NCI-H2171 treated with DMSO at 0.1 percent for 48 hours (cell line): ENCODE data around the gene ZNF513.
"Not testable (repeated sequence)": the region's sequence is repeated elsewhere in the genome, so short reads cannot be mapped to it uniquely, and the experiment has no call there.

Experiments used
- DNase-seq: peaks from one replicate; lab custom pipeline; 2025; lab: John Stamatoyannopoulos, UW

The ZNF513 gene

GRCh38 chr2:27380626-27381545, at the start of gene ZNF513:
ZNF513 (minus strand) TSS chr2:27380734; CDS start chr2:27380526, 208 bp downstream.
- DNase-seq: peak; percentile 97

- DNase-seq: peak; percentile 55
Observed at GRCh38 chr2:27428978-27429541, 48.5 kb upstream of the ZNF513 start.

- peak; percentile 94 for DNase-seq
Observed at GRCh38 chr2:27428213-27428977, 47.9 kb upstream of the ZNF513 start, which contains the start of gene NRBP1. NRBP1 (plus strand) TSS chr2:27428631; CDS start chr2:27433274, 4,643 bp downstream.

GRCh38 chr2:27427863-27428212, 47.3 kb upstream of the ZNF513 start:
- no peak for DNase-seq

- not testable (repeated sequence) for DNase-seq
Observed at GRCh38 chr2:27425039-27425438, 44.5 kb upstream of the ZNF513 start.

GRCh38 chr2:27422958-27423357, 42.4 kb upstream of the ZNF513 start:
- no peak for DNase-seq

- DNase-seq: no peak
Observed at GRCh38 chr2:27421660-27422250, 41.2 kb upstream of the ZNF513 start.

- DNase-seq: no peak
Observed at GRCh38 chr2:27420996-27421395, 40.5 kb upstream of the ZNF513 start.

GRCh38 chr2:27416151-27416550, 35.6 kb upstream of the ZNF513 start:
- DNase-seq: no peak

- DNase-seq: no peak
Observed at GRCh38 chr2:27412419-27413152, 32.1 kb upstream of the ZNF513 start.

GRCh38 chr2:27409321-27410073, 29.0 kb upstream of the ZNF513 start, which contains the start of gene PPM1G:
PPM1G (minus strand) TSS chr2:27409591; CDS start chr2:27409422, 169 bp downstream.
- peak; percentile 97 for DNase-seq

- peak; percentile 55 for DNase-seq
Observed at GRCh38 chr2:27408601-27409320, 28.2 kb upstream of the ZNF513 start.

GRCh38 chr2:27407798-27408491, 27.4 kb upstream of the ZNF513 start:
- DNase-seq: peak; percentile 91

GRCh38 chr2:27400348-27401135, 20.0 kb upstream of the ZNF513 start:
- no peak for DNase-seq

GRCh38 chr2:27398962-27399361, 18.4 kb upstream of the ZNF513 start:
- DNase-seq: no peak

GRCh38 chr2:27393225-27393624, 12.7 kb upstream of the ZNF513 start:
- no peak for DNase-seq

- DNase-seq: no peak
Observed at GRCh38 chr2:27390822-27391679, 10.5 kb upstream of the ZNF513 start.
